ENCODE results near the gene ANKRD6. TPM values are rescaled to one million over a fixed set of nuclear protein-coding genes. Genes with fewer than 3 reads are reported as not detected.

ANKRD6 gene
- total RNA-seq, 2 experiments from 2014 or later, result 9.1 TPM

GRCh38 chr6:89475101-89475500, 42.1 kb downstream of the ANKRD6 start:
- no peak for ATAC-seq
- H3K27ac Mint-ChIP-seq, result peak overlapping the region; percentile 81
- POLR2A ChIA-PET, result no interaction called here

GRCh38 chr6:89475634-89476033, 42.7 kb downstream of the ANKRD6 start:
- H3K4me3 Mint-ChIP-seq, result peak overlapping the region; percentile 23
- H3K4me1 Mint-ChIP-seq (ENCODE audit: low read depth), result peaks cover 39% of the 10 kb centered on the region
- POLR2A ChIA-PET, result no interaction called here
- peak; percentile 72 for DNase-seq
- H3K27me3 Mint-ChIP-seq (ENCODE audit: low read depth), result peaks cover 4% of the 10 kb centered on the region
- peak overlapping the region; percentile 81 for H3K27ac Mint-ChIP-seq
- H3K9me3 Mint-ChIP-seq (ENCODE audit: insufficient read depth), result peaks cover 5% of the 10 kb centered on the region
- peak; percentile 87 for ATAC-seq
- H3K36me3 Mint-ChIP-seq (ENCODE audit: low read depth), result peaks cover 15% of the 10 kb centered on the region
- CTCF ChIA-PET, result interaction anchor here (1.4 kb wide), 1 partner anchor 43 kb away, joined by 5 read pairs; no protein-coding TSS in a partner anchor

More at GRCh38 chr6:89475101-89475500, 42.1 kb downstream of the ANKRD6 start:
- Mint-ChIP-seq H3K27me3 (ENCODE audit: low read depth) (peaks cover 4% of the 10 kb centered on the region), H3K4me1 (ENCODE audit: low read depth) (peaks cover 39% of the 10 kb centered on the region), H3K9me3 (ENCODE audit: insufficient read depth) (peaks cover 5% of the 10 kb centered on the region), H3K36me3 (ENCODE audit: low read depth) (peaks cover 15% of the 10 kb centered on the region), H3K4me3 (peak overlapping the region; percentile 23)
- CTCF ChIA-PET, result interaction anchor here (0.8 kb wide), 1 partner anchor 43 kb away, joined by 3 read pairs; no protein-coding TSS in a partner anchor
- no peak for DNase-seq

GRCh38 chr6:89479897-89480296, 46.9 kb downstream of the ANKRD6 start:
- ChIA-PET CTCF (no interaction called here), POLR2A (no interaction called here)
- peaks cover 10% of the 10 kb centered on the region for H3K36me3 Mint-ChIP-seq (ENCODE audit: low read depth)
- peaks cover 5% of the 10 kb centered on the region for H3K9me3 Mint-ChIP-seq (ENCODE audit: insufficient read depth)
- no peak for ATAC-seq
- H3K27me3 Mint-ChIP-seq (ENCODE audit: low read depth), result no peaks in the 10 kb centered on the region
- H3K4me1 Mint-ChIP-seq (ENCODE audit: low read depth), result peaks cover 22% of the 10 kb centered on the region
- H3K4me3 Mint-ChIP-seq, result no peak overlapping the region
- no peak for DNase-seq
- no peak overlapping the region for H3K27ac Mint-ChIP-seq

GRCh38 chr6:89481695-89482094, 48.7 kb downstream of the ANKRD6 start:
- Mint-ChIP-seq H3K4me1 (ENCODE audit: low read depth) (peaks cover 9% of the 10 kb centered on the region), H3K9me3 (ENCODE audit: insufficient read depth) (no peaks in the 10 kb centered on the region), H3K4me3 (no peak overlapping the region), H3K27me3 (ENCODE audit: low read depth) (peaks cover 2% of the 10 kb centered on the region), H3K36me3 (ENCODE audit: low read depth) (peaks cover 2% of the 10 kb centered on the region), H3K27ac (no peak overlapping the region)
- ATAC-seq (no peak), DNase-seq (no peak)
- ChIA-PET POLR2A (interaction anchor here (0.5 kb wide), 1 partner anchor 14 kb away, joined by 3 read pairs; no protein-coding TSS in a partner anchor), CTCF (no interaction called here)

GRCh38 chr6:89482126-89482525, 49.2 kb downstream of the ANKRD6 start:
- no peaks in the 10 kb centered on the region for H3K9me3 Mint-ChIP-seq (ENCODE audit: insufficient read depth)
- H3K27ac Mint-ChIP-seq, result no peak overlapping the region
- no peak for ATAC-seq
- peaks cover 2% of the 10 kb centered on the region for H3K36me3 Mint-ChIP-seq (ENCODE audit: low read depth)
- H3K4me3 Mint-ChIP-seq, result no peak overlapping the region
- ChIA-PET CTCF (no interaction called here), POLR2A (interaction anchor here (0.5 kb wide), 1 partner anchor 15 kb away, joined by 3 read pairs; no protein-coding TSS in a partner anchor)
- H3K4me1 Mint-ChIP-seq (ENCODE audit: low read depth), result peaks cover 9% of the 10 kb centered on the region
- DNase-seq, result no peak
- H3K27me3 Mint-ChIP-seq (ENCODE audit: low read depth), result peaks cover 2% of the 10 kb centered on the region

GRCh38 chr6:89483111-89483720, 50.3 kb downstream of the ANKRD6 start:
- POLR2A ChIA-PET, result no interaction called here
- Mint-ChIP-seq H3K36me3 (ENCODE audit: low read depth) (no peaks in the 10 kb centered on the region), H3K27ac (no peak overlapping the region), H3K4me3 (no peak overlapping the region), H3K4me1 (ENCODE audit: low read depth) (peaks cover 9% of the 10 kb centered on the region), H3K9me3 (ENCODE audit: insufficient read depth) (no peaks in the 10 kb centered on the region), H3K27me3 (ENCODE audit: low read depth) (peaks cover 2% of the 10 kb centered on the region)
- DNase-seq, result no peak
- no peak for ATAC-seq
- CTCF ChIA-PET, result no interaction called here

- no peak for ATAC-seq
- H3K27me3 Mint-ChIP-seq (ENCODE audit: low read depth), result peaks cover 2% of the 10 kb centered on the region
- ChIA-PET POLR2A (no interaction called here), CTCF (no interaction called here)
- no peaks in the 10 kb centered on the region for H3K4me1 Mint-ChIP-seq (ENCODE audit: low read depth)
- no peak overlapping the region for H3K4me3 Mint-ChIP-seq
- H3K27ac Mint-ChIP-seq, result no peak overlapping the region
- no peak for DNase-seq
- no peaks in the 10 kb centered on the region for H3K36me3 Mint-ChIP-seq (ENCODE audit: low read depth)
- H3K9me3 Mint-ChIP-seq (ENCODE audit: insufficient read depth), result no peaks in the 10 kb centered on the region
Observed at GRCh38 chr6:89485320-89485719, 52.4 kb downstream of the ANKRD6 start.

GRCh38 chr6:89487864-89488263, 54.9 kb downstream of the ANKRD6 start:
- Mint-ChIP-seq H3K4me1 (ENCODE audit: low read depth) (no peaks in the 10 kb centered on the region), H3K4me3 (no peak overlapping the region), H3K27ac (no peak overlapping the region), H3K36me3 (ENCODE audit: low read depth) (no peaks in the 10 kb centered on the region), H3K27me3 (ENCODE audit: low read depth) (peaks cover 2% of the 10 kb centered on the region), H3K9me3 (ENCODE audit: insufficient read depth) (no peaks in the 10 kb centered on the region)
- CTCF ChIA-PET, result interaction anchor here (1.4 kb wide), 1 partner anchor 116 kb away, joined by 3 read pairs; no protein-coding TSS in a partner anchor
- POLR2A ChIA-PET, result no interaction called here
- no peak for ATAC-seq
- no peak for DNase-seq

GRCh38 chr6:89488438-89488837, 55.5 kb downstream of the ANKRD6 start:
- ATAC-seq (no peak), DNase-seq (no peak)
- Mint-ChIP-seq H3K9me3 (ENCODE audit: insufficient read depth) (no peaks in the 10 kb centered on the region), H3K27ac (no peak overlapping the region), H3K27me3 (ENCODE audit: low read depth) (peaks cover 2% of the 10 kb centered on the region), H3K4me1 (ENCODE audit: low read depth) (no peaks in the 10 kb centered on the region), H3K4me3 (no peak overlapping the region), H3K36me3 (ENCODE audit: low read depth) (no peaks in the 10 kb centered on the region)
- CTCF ChIA-PET, result interaction anchor here (1.4 kb wide), 1 partner anchor 116 kb away, joined by 3 read pairs; no protein-coding TSS in a partner anchor
- POLR2A ChIA-PET, result no interaction called here

- DNase-seq, result no peak
- Mint-ChIP-seq H3K4me1 (ENCODE audit: low read depth) (no peaks in the 10 kb centered on the region), H3K9me3 (ENCODE audit: insufficient read depth) (no peaks in the 10 kb centered on the region), H3K27me3 (ENCODE audit: low read depth) (peaks cover 2% of the 10 kb centered on the region), H3K36me3 (ENCODE audit: low read depth) (no peaks in the 10 kb centered on the region), H3K27ac (no peak overlapping the region), H3K4me3 (no peak overlapping the region)
- ChIA-PET POLR2A (no interaction called here), CTCF (no interaction called here)
- ATAC-seq, result no peak
Observed at GRCh38 chr6:89489078-89489477, 56.1 kb downstream of the ANKRD6 start.

- DNase-seq (no peak), ATAC-seq (no peak)
- Mint-ChIP-seq H3K4me3 (no peak overlapping the region), H3K36me3 (ENCODE audit: low read depth) (no peaks in the 10 kb centered on the region), H3K9me3 (ENCODE audit: insufficient read depth) (no peaks in the 10 kb centered on the region), H3K27ac (no peak overlapping the region), H3K4me1 (ENCODE audit: low read depth) (no peaks in the 10 kb centered on the region), H3K27me3 (ENCODE audit: low read depth) (peaks cover 7% of the 10 kb centered on the region)
- ChIA-PET POLR2A (no interaction called here), CTCF (interaction anchor here (1.3 kb wide), 1 partner anchor 118 kb away, joined by 4 read pairs; no protein-coding TSS in a partner anchor)
Observed at GRCh38 chr6:89492025-89492640, 59.2 kb downstream of the ANKRD6 start.

GRCh38 chr6:89494131-89494793, 61.3 kb downstream of the ANKRD6 start:
- CTCF ChIA-PET, result no interaction called here
- no peak for ATAC-seq

More at GRCh38 chr6:89494131-89494793, 61.3 kb downstream of the ANKRD6 start:
- H3K36me3 Mint-ChIP-seq (ENCODE audit: low read depth), result no peaks in the 10 kb centered on the region
- no peak for DNase-seq
- no peaks in the 10 kb centered on the region for H3K4me1 Mint-ChIP-seq (ENCODE audit: low read depth)
- H3K4me3 Mint-ChIP-seq, result no peak overlapping the region
- H3K9me3 Mint-ChIP-seq (ENCODE audit: insufficient read depth), result no peaks in the 10 kb centered on the region
- no peak overlapping the region for H3K27ac Mint-ChIP-seq
- peaks cover 8% of the 10 kb centered on the region for H3K27me3 Mint-ChIP-seq (ENCODE audit: low read depth)
- POLR2A ChIA-PET, result no interaction called here

All from activated CD8-positive, alpha-beta T cell treated with anti-CD3 and anti-CD28 coated beads, Interleukin-2, amount 10 ng/mL, durations not matched to agents 7 days and 5 days (primary cell).